Measurements from ENCODE around the gene EDEM1.
"Not testable (repeated sequence)": the region's sequence is repeated elsewhere in the genome, so short reads cannot be mapped to it uniquely, and the experiment has no call there.

The EDEM1 gene

GRCh38 chr3:5145120-5145519, 42.4 kb upstream of the EDEM1 start:
- DNase-seq (ENCODE audit: extremely low read depth, low read depth), result no peak
- no peak for TF ChIP-seq CTCF (IDR thresholded peaks at IDR 0.05; ENCODE audit: low read depth, low read length)

- not testable (repeated sequence) for DNase-seq (ENCODE audit: extremely low read depth, low read depth)
These were observed 40.4 kb upstream of the EDEM1 start for GRCh38 chr3:5147152-5147551.

- no peak for DNase-seq (ENCODE audit: extremely low read depth, low read depth)
- no peak for TF ChIP-seq CTCF (IDR thresholded peaks at IDR 0.05; ENCODE audit: low read depth, low read length)
These were observed 38.1 kb upstream of the EDEM1 start for GRCh38 chr3:5149306-5149880.

GRCh38 chr3:5151586-5151985, 35.9 kb upstream of the EDEM1 start:
- no peak for DNase-seq (ENCODE audit: extremely low read depth, low read depth)
- TF ChIP-seq CTCF (IDR thresholded peaks at IDR 0.05; ENCODE audit: low read depth, low read length), result no peak

- no peak for TF ChIP-seq CTCF (IDR thresholded peaks at IDR 0.05; ENCODE audit: low read depth, low read length)
These were observed 34.4 kb upstream of the EDEM1 start for GRCh38 chr3:5153074-5153473.

GRCh38 chr3:5155241-5155640, 32.3 kb upstream of the EDEM1 start:
- TF ChIP-seq CTCF (IDR thresholded peaks at IDR 0.05; ENCODE audit: low read depth, low read length), result no peak
- no peak for DNase-seq (ENCODE audit: extremely low read depth, low read depth)

More at GRCh38 chr3:5153074-5153473, 34.4 kb upstream of the EDEM1 start:
- no peak for DNase-seq (ENCODE audit: extremely low read depth, low read depth)

GRCh38 chr3:5160321-5160720, 27.2 kb upstream of the EDEM1 start:
- no peak for DNase-seq (ENCODE audit: extremely low read depth, low read depth)
- TF ChIP-seq CTCF (IDR thresholded peaks at IDR 0.05; ENCODE audit: low read depth, low read length), result no peak
